Right ventricle myocardium superior (tissue), 1 donor: ENCODE data around the gene SNRNP27. TPM values are rescaled to one million over a fixed set of nuclear protein-coding genes. Genes with fewer than 3 reads are reported as not detected.
A peak's percentile ranks its signal among the peaks of the same experiment; 100 is the strongest.

Experiments used
- ATAC-seq: fragments of 200-7000 bp; cut with Tn5 transposase; one replicate; pipeline ENCODE4 v1.9.1; 2020; ENCODE audit warnings: mild to moderate bottlenecking; ENCODE audit not compliant: poor library complexity
- DNase-seq: peaks from one replicate; pipeline ENCODE4 v3.0.0-alpha.2; 2020
- intact Hi-C: fragments of 100-400 bp; cut with DNase I; formaldehyde crosslinking; loops from one replicate; pipeline ENCODE4 v1.11.2; 2022
- total RNA-seq: library from RNA; stranded (reverse); fragmentation: NEBNext Ultra II Directional; extraction: Animal tissue kit (Norgen Biotek cat#: 25700); gene quantifications from one replicate; pipeline ENCODE4 v1.2.1, GENCODE V29; 2021
- donor health status: DM: no; HTN: yes; CAD: no; lungs with severe emphysema.

Gene SNRNP27
- total RNA-seq, 1 donor from 2014 or later, result 54.6 TPM

DNA sequence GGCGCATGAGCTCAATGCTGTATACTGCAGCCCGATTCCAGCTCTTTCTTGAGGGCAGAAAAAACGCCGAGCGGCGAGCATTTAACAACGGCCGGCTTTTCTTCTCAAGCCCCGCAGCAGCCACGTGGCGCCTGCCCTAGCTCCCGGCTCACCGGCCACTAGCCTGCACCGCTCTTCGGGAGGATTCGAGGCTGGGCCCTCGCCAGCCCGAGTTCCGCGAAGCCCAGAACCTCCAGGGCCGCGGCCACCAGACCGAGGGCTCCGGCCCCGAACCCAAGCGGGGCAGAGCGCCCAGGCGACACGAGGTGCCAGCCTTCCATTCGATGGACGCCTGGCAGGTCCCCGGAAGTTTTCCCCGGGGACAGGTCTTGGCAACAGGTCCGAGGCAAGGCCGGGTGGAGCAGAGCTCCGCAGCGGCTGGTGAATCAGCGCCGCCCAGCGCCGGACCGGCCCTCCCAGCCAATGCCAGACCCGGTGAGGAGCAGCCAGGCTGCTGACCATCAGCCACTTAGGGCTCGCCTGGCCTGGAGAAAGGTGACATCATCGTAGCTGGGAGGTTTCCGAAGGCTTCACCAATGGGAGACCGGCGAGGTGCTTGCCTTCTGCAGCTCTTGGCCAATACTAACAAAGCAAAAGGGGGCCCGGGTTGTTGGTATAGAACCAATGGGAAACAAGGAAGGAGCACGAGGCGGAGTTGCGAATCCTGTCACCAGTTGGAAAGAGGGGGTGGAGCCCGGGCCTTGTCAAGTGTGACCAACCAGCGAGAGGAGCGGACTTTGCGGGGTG is 20.6 kb downstream of the SNRNP27 start:
- peak; percentile 98 for DNase-seq
- intact Hi-C loops, result loop anchor here (2.0 to 10.0 kb wide), 3 partner anchors 173 to 380 kb away; partner anchors contain the start of genes PCBP1 and SNRPG
- ATAC-seq, result peak; percentile 94

DNA sequence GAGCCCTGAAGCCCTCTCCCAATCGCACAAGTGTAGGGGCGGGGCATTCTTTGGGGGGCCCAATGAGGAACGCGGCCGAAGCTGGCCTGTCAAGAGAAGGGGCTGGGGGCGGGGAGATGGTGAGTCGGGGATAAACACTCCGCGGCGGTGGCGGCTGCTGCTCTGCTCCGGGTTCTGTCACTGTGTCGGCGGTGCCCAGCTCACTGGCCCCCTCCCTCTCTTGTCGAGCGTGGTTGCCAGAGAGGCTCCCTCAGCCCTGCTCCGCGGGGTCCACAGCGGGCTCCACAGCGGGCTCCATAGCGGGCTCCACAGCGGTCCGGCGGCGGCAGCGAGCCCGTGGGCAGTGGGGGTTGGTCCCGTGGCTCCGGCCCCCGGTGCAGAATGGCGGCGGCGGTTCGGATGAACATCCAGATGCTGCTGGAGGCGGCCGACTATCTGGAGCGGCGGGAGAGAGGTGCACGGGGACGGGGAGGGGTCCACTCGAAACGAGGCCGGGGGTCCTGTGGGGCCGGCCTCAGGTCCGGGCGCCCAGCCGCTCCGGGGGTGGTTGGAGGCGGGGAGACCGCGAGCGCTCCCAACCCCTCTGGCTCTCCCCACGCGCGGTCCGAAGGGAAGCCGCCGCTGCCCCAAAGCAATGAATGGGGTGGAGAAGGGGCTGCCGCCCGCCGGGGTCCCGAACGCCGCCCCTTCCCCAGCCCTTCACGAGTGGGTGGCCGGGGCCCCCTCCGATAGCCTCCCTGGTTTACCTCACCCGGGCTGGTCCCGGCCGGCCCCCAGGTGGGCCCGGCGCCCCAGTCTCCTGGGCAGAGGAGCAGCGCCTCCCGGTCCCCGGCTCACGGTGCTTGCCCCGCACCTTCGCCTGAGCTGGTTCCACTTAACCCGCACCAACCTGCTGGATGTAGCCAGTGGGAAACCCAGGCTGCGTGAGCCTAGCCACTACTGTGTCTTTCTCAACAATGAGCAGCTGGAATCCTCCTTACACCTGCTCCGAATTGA is 21.5 kb downstream of the SNRNP27 start, which contains the start of gene MXD1:
TSS of gene MXD1 (plus strand) at position 160 of the 996 bp plus-strand sequence. CDS start at position 382, 222 bp downstream.
- intact Hi-C loops, result loop anchor here (2.0 to 10.0 kb wide), 4 partner anchors 157 to 380 kb away; partner anchors contain the start of genes PCBP1 and SNRPG
- ATAC-seq (peak; percentile 19), DNase-seq (peak; percentile 100)

DNA sequence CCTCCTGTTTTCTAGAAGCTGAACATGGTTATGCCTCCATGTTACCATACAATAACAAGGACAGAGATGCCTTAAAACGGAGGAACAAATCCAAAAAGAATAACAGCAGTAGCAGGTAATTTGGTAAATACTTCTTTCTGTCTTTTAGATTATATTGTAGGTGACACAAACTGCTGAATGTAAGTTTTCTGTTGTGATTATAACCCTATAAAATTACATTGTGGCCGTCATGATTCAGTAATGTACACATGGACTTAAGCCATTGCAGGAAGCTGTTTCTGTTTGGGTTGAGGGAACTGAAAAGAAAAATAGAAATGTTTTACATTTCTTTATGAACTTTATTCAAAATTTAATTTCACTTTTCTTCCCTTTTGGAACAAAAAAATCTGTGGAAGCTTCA is 22.4 kb downstream of the SNRNP27 start:
- no peak for ATAC-seq
- intact Hi-C loops, result loop anchor here (5.0 to 10.0 kb wide), 2 partner anchors 156 to 379 kb away; partner anchors contain the start of gene SNRPG
- DNase-seq, result no peak

DNA sequence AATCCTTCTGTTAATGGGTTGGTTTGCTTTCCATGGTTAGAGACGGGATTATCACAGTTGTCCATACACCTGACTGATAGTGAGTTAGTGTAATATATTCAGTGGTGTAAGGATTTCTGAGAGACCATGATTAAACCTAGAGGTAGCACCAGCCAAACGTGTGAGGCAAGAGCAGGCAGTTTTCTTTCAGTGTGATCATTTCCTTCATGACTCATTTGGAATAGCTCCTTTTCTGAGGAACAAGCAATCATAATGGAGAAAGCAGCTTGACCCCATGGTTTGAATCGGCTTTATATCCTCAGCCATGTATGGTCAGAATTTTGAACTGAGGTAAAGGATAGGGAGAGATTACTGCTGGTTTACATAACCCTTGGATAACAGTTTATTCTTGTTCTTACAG is 24.1 kb downstream of the SNRNP27 start:
- intact Hi-C loops, result loop anchor here (5.0 to 10.0 kb wide), 2 partner anchors 154 to 377 kb away; partner anchors contain the start of gene SNRPG

DNA sequence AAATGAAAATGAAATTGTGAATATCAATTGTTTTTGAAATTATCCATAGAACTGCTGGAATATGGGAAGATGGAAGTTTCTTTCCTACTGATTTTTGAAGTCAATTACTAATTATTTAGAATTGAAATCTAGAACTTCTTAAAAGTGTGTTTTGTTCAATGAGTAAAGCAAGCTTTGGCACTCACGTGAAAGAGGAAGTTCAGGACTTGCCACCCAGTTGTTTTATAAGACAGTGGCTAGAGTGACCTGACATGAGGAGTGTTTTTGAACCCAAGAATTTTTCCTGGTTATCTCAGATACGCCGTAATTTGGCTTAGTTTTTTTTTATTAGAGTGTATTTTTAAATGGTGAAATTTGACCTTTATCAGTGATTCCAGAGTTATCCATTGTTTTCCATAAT is 24.6 kb downstream of the SNRNP27 start:
- intact Hi-C loops, result loop anchor here (5.0 to 10.0 kb wide), 2 partner anchors 154 to 376 kb away; partner anchors contain the start of gene SNRPG
- ATAC-seq, result no peak
- DNase-seq, result no peak

More for the DNA sequence above, 24.1 kb downstream of the SNRNP27 start:
- ATAC-seq (no peak), DNase-seq (no peak)

DNA sequence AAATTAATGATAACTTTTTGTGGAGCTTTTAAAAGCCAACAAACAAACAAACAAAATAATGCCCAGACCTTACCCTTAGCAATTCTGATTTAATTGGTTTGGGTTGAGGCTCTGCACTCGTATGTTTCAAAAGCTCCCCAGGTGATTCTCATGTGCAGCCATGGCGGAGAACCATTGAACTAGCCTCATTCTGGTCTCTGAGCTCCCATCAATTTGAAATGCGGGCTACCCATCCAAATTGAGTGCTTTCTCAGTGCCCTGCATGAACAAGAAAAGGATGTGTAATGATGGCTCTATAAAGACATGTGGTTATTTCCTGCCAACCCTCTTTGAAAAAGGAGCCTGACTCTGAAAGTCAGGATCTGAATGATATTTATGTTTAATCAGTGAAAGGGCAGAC is 29.4 kb downstream of the SNRNP27 start:
- intact Hi-C loops, result no loop called here
- no peak for ATAC-seq
- no peak for DNase-seq

DNA sequence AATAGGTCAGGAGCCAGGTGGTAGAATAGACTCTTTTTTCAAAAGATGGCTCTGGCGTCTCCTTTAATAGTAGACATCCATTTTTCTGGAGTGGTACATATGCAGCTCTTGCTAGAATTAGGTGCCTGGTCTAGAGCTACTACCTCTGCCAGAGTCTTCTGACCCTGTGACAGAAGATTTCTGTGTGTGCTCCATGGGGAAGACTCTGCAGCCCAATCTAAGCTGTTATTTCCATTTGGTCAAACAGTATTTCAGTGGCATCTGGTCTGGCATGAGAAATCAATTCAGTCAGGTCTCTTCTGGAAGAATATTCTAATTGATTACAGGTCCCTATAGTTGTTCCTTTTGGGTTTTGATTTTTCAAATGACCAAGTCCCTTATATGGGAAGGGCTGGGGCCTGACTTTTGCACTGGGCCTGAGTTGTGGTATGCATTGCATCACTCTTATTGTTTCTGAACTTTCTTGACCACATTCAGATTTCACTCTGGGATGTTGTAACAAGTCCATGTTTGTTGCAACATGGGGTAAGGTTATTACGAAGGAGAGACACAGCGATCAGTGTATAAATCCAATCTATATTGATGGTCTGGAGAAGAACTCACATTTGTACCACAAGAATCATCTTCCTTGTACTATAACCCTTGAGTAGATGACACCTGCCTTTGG is 33.2 kb downstream of the SNRNP27 start:
- no peak for DNase-seq

DNA sequence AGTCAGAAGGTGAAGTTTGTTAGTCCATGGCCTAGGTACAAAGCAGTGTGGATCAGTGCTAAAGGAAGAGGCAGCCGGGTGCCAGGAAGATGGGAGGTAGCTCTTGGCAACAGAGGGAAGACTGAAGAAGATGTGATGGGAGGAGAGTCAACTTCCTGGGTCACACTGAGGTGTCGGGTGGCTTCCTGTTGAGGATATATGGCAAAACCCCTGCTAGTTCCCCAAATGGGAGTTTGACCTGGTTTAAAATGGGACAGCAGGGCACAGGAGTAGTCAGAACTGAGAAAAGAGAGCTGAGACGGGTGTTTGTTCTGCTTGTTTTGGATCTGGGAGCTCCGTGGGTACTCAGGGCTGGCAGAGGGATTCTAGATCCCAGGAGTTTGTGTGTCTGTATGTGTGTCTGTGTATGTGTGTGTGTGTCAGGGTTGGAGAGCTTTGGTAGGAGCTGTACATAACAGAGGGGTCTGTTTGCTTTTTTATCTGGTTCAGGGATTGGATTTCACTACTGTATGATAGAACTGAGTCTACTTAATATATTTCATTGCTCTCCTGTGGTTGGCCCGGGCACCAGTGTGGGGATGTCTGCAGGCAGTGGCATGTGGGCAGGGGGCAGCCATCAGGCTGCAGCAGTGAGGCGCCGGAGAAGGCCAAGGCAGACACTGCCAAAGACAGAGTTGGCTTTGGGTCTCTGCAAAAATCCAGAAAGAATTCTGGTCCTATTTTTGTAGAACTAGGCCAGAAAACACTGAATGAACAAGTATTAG is 38.3 kb downstream of the SNRNP27 start:
- intact Hi-C loops, result no loop called here
- ATAC-seq (no peak), DNase-seq (no peak)

More for the DNA sequence above, 33.2 kb downstream of the SNRNP27 start:
- intact Hi-C loops, result no loop called here
- ATAC-seq, result no peak

DNA sequence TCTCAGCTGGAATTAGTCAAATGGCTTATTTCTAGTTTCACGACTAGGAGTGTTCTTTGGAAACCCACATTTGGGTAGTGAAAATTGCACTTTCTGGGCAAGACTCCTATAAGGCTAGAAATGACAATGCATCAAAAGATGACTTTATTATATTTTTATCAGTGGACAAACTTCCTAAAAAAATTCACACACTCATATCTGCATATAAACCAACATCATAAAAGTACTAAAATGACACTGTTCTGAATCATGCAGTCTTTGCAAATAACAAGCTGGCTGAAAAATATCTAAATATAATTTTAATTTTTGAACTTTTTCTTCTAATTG is 38.8 kb downstream of the SNRNP27 start:
- intact Hi-C loops, result no loop called here
- DNase-seq (no peak), ATAC-seq (no peak)

DNA sequence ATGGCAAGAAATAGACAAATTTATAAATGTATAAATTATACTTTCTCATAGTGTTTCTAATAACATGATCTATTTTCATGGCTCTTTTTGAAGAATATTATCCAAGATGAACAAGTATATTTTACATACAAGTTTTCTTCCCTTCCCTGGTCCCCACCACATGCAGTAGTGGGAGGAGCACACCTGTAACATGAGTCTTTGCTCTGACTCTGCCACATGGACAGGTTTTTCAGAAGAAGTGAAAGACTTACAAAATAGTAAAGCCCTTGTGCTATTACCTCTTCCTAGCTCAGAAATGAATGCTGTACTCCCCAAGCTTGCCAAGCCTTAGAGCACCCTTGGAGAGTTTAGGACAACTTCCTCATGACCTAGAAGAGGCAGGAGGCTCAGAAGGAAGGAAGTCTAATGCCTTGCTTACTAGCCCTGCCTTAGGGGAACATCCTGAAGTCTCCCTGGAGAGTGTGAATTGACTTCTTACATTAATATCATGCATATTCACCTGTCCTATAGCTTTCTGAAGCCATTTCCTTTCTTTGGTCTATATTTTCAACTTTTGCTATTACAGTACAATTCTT is 39.6 kb downstream of the SNRNP27 start:
- peak; percentile 59 for ATAC-seq

DNA sequence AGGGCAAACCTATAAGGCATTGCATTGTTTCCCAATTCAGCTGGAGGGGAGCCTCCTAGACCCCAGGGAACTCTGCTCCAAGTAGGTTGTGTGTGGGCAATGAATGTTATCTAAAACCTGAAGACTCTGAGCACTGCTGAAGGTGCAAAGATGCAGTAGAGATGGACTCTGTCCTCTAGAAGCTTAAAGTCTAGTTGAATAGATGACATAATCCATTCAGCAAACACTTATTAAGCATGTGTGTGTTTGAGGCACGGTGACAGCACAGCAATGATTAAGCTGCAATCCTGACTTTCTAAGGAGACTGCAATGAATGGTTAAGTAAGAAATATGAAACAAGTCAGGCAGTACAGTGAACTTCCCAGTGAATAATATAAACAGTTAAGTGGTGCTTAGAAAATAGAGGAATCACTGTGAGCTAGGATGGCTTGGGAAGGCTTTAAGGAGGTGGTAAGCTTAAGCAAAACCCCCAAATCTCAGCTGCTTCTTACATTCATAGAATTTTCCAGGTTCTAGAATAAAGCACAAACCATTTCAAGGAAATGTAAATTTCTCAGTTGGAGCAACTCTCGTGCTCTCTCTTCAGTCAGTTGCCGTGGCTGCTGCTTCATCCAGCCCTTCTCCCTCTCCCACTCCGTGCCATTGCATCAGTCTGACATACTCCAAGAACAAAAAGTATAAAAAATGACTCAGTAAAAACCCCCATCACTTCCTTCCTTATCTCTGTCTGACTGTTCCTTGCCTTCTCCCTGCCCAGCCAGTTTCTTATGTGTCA is 40.3 kb downstream of the SNRNP27 start:
- ATAC-seq, result peak; percentile 55
- no peak for DNase-seq
- intact Hi-C loops, result no loop called here

More for the DNA sequence above, 39.6 kb downstream of the SNRNP27 start:
- intact Hi-C loops, result no loop called here
- no peak for DNase-seq

DNA sequence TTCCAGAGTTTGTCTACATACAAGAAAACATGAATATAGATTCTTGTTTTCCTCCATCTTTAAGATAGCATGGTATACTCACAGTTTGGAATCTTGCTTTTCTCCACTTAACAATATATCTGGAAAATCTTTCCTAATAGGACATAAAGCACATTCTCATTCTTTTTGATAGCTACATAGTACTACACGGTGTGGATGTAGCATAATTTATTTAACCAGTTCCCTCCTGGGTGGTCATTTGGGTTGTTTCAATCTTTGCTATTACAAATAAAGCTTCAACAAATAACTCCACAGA is 40.8 kb downstream of the SNRNP27 start:
- DNase-seq (no peak), ATAC-seq (no peak)
- intact Hi-C loops, result no loop called here

DNA sequence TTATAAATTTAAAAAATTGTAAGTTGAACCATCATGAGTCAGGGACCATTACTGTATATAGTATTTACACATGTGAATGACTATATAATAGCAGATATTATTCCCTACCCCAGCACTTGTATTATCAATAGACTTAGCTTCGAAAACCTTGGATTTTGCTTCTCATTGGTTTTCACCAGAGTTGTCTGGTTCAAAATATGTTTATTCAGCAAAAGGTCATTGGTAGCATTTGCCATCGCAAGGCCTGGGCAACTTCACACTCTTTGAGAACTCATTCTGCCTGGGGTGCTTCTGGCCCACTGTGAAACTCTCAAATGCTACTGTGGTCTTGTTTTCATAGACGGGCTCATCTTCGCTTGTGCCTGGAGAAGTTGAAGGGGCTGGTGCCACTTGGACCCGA is 41.3 kb downstream of the SNRNP27 start:
- intact Hi-C loops, result no loop called here
- DNase-seq, result no peak
- ATAC-seq, result no peak

DNA sequence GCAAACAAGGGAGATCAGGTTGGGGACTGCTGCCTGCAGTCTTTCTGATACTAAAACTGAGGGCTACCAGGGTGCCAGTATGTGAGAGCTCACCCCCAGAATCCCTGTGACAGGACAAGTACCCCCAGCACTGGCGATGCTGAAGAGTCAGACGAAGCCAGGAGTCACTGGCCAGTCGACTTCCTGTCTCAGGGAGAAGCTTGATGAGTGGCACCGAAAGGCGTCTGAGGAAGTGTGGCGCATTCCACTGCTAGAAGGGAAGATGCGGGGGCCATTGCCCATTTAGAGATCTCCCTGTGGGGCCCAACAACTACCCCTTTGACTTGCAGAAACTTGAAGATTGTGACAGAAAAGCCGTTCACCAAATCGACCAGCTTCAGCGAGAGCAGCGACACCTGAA is 43.1 kb downstream of the SNRNP27 start:
- no peak for ATAC-seq
- intact Hi-C loops, result no loop called here
- DNase-seq, result no peak

DNA sequence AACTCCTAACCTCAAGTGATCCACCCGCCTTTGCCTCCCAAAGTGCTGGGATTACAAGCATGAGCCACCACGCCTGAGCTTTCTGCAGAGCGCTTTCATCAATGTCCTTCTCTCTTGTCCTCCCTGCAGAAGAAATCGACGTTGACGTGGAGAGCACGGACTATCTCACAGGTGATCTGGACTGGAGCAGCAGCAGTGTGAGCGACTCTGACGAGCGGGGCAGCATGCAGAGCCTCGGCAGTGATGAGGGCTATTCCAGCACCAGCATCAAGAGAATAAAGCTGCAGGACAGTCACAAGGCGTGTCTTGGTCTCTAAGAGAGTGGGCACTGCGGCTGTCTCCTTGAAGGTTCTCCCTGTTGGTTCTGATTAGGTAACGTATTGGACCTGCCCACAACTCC is 44.2 kb downstream of the SNRNP27 start:
- no peak for DNase-seq
- intact Hi-C loops, result no loop called here
- no peak for ATAC-seq

DNA sequence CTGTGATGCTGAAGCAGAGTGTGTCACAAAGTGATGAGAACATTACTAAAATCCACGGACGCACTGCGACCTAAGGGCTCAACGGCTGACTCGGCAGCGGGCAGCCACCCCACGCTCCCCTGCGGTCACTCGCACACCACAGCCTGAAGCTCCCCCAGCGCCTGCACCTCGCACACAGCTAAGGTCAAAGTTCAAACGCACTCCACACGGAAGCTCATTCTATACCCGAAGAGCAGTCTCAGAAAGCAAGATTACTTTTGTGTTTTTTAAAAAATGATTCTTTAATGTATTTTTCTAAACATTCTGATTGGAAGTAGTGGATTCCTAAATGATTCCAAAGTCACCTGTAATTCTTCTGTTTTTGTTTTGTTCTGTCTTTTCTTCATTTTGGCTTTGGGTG is 46.0 kb downstream of the SNRNP27 start:
- intact Hi-C loops, result no loop called here
- DNase-seq (no peak), ATAC-seq (no peak)

DNA sequence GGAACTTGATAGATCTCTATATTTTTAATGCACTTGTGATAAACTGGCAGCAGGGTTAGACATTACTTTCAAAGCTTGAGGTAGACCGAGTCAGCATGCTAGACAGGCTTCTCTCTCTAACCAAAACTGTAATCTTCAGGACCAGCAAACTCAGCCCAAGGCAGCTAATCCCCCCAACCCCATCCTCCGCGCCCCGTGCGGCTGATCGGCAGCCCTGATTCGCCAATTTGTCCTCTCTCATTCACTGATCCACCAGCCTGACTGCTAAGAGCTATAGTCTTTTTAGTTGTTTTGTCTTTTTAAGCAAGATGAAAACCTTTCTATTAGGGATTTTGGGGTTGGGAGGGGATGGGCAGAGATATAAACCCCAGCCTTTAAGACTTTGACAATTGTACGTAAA is 46.9 kb downstream of the SNRNP27 start:
- intact Hi-C loops, result no loop called here
- DNase-seq, result no peak
- ATAC-seq, result no peak
